ENCODE results near the gene GNPDA1.

GNPDA1 gene

DNA sequence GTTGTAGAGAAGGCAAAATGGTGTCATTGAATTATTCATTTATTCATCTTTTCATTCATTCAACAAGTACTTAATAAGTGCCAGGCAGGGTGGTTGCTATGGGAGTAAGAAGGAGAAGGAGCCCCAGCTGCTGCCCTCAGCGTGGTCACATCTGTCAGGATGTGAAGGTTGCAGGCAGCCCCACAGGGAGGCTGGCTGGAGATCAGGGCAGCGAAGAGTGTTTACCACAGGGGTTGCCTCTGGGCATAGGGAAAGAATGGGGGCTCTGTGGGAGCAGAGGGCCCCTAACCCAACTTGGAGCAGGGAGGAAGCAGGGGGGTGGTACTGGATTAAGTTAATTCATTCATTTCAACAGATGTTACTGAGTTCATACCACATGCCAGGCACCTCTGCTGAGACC, 60.8 kb downstream of the GNPDA1 start:
- H3K9ac ChIP-seq (ENCODE audit: low read depth, low read length), result no peak overlapping the region
- ATAC-seq (ENCODE audit: insufficient read depth, low read depth) (peak; percentile 69), DNase-seq (no peak)
- TF ChIP-seq CTCF (IDR thresholded peaks at IDR 0.05; ENCODE audit: borderline replicate concordance, extremely low read depth, low read length, poor library complexity, severe bottlenecking) (no peak), EZH2 (IDR thresholded peaks at IDR 0.05; ENCODE audit: borderline replicate concordance, low read depth, low read length, severe bottlenecking) (no peak)
- H4K20me1 ChIP-seq (ENCODE audit: insufficient read depth, low read length), result no peaks in the 10 kb centered on the region
- no peaks in the 10 kb centered on the region for H3K79me2 ChIP-seq (ENCODE audit: insufficient read depth, low read length)
- no peak overlapping the region for H2AFZ ChIP-seq (ENCODE audit: low read depth, low read length)
- no peaks in the 10 kb centered on the region for H3K9me3 ChIP-seq (ENCODE audit: insufficient read depth, low read length, severe bottlenecking)
- H3K27me3 ChIP-seq (ENCODE audit: insufficient read depth, low read length, poor library complexity), result no peaks in the 10 kb centered on the region
- no peak overlapping the region for H3K27ac ChIP-seq (ENCODE audit: low read length)
- no peaks in the 10 kb centered on the region; the same call in 1 of the 2 replicates for H3K4me1 ChIP-seq (ENCODE audit: insufficient read depth, low read length)
- H3K36me3 ChIP-seq (ENCODE audit: insufficient read depth, low read length), result no peaks in the 10 kb centered on the region
- no peak overlapping the region for H3K4me3 ChIP-seq (ENCODE audit: low read depth in 1 of 2, low read length in 2 of 2)
- no peak overlapping the region for H3K4me2 ChIP-seq (ENCODE audit: insufficient read depth, low read length)

DNA sequence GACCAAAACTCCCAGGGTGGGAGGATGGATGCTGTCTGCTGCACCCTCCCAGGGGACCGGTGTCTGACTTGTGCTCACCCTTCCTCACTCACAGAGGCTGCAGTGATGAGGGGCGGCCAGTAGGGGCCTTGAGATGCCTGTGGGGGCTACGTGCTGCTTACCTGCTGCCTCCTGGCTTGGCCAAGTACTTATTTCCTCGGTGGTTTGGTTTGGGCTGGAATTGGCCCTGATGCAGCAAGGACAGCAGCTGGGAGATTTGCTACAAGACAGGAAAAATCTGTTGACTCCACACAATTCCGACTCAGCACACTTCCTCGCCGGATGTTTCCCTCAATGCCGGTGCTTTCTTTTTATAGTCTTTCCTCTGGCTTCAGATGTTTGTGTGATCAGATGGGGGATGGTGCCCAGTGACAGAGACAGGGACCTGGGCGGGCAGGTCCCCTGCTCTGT, 61.5 kb downstream of the GNPDA1 start:
- no peak overlapping the region for H3K27ac ChIP-seq (ENCODE audit: low read length)
- ATAC-seq (ENCODE audit: insufficient read depth, low read depth) (peak; percentile 84), DNase-seq (peak; percentile 45)
- no peak overlapping the region for H3K4me3 ChIP-seq (ENCODE audit: low read depth in 1 of 2, low read length in 2 of 2)
- H3K4me1 ChIP-seq (ENCODE audit: insufficient read depth, low read length), result no peaks in the 10 kb centered on the region
- H3K36me3 ChIP-seq (ENCODE audit: insufficient read depth, low read length), result no peaks in the 10 kb centered on the region
- no peaks in the 10 kb centered on the region for H3K79me2 ChIP-seq (ENCODE audit: insufficient read depth, low read length)
- TF ChIP-seq CTCF (IDR thresholded peaks at IDR 0.05; ENCODE audit: borderline replicate concordance, extremely low read depth, low read length, poor library complexity, severe bottlenecking) (peak; percentile 66), EZH2 (IDR thresholded peaks at IDR 0.05; ENCODE audit: borderline replicate concordance, low read depth, low read length, severe bottlenecking) (no peak)
- no peak overlapping the region for H2AFZ ChIP-seq (ENCODE audit: low read depth, low read length)
- H3K9ac ChIP-seq (ENCODE audit: low read depth, low read length), result no peak overlapping the region
- no peak overlapping the region for H3K4me2 ChIP-seq (ENCODE audit: insufficient read depth, low read length)
- no peaks in the 10 kb centered on the region for H3K27me3 ChIP-seq (ENCODE audit: insufficient read depth, low read length, poor library complexity)
- no peaks in the 10 kb centered on the region for H3K9me3 ChIP-seq (ENCODE audit: insufficient read depth, low read length, severe bottlenecking)
- H4K20me1 ChIP-seq (ENCODE audit: insufficient read depth, low read length), result no peaks in the 10 kb centered on the region

Measured in DND-41 (cell line).